ENCODE data around the gene UBQLN3. TPM values are rescaled to one million over a fixed set of nuclear protein-coding genes. Genes with fewer than 3 reads are reported as not detected.

The UBQLN3 gene
- total and polyA plus RNA-seq, 2 donors (not counting 3 experiments of a cell fraction or from before 2014, with no cell fraction given) = not detected

- CTCF ChIA-PET = interaction anchor here (1.1 to 1.2 kb wide), 2 partner anchors 10 to 16 kb away, joined by 3 read pairs; partner anchors contain the start of gene UBQLNL
- no peak overlapping the region for H3K9ac ChIP-seq (replicated peaks; ENCODE audit: extremely low read depth, insufficient read depth, low read length)
- H4K20me1 ChIP-seq (replicated peaks; ENCODE audit: control insufficient read depth, extremely low read depth, insufficient read depth, low read length) = no peaks in the 10 kb centered on the region
- intact Hi-C loops (cut with micrococcal nuclease) (no loop called here), dilution Hi-C loops (cut with MboI; ENCODE audit: extremely low pct_ligation_motif_present, low sequenced_read_pairs) (no loop called here)
- H3K9me3 ChIP-seq (replicated peaks; ENCODE audit: control insufficient read depth, insufficient read depth, low read length) = no peaks in the 10 kb centered on the region
- DNase-seq (ENCODE audit: low read depth, low spot score) = no peak
- H3K27me3 ChIP-seq (ENCODE audit: control insufficient read depth in 2 of 2, insufficient read depth in 2 of 2, low read length in 2 of 2) = peaks cover 0 to 2% of the 10 kb centered on the region in 2 experiments
- no peak overlapping the region for H2AFZ ChIP-seq (ENCODE audit: low read depth, low read length)
- H3K4me1 ChIP-seq (ENCODE audit: control insufficient read depth, extremely low read depth, insufficient read depth, low read length) = no peaks in the 10 kb centered on the region
- H3K79me2 ChIP-seq (ENCODE audit: control insufficient read depth, insufficient read depth, low read length) = no peaks in the 10 kb centered on the region
- POLR2A ChIA-PET = no interaction called here
- H3K27ac ChIP-seq (ENCODE audit: insufficient read depth, low read depth, low read length) = no peak overlapping the region
- FAIRE-seq = no peak
- BruUV-seq (replicated peaks) = no TSS peak
- TF ChIP-seq MAX (IDR thresholded peaks at IDR 0.05; ENCODE audit: insufficient read depth, insufficient read length) = no peak
- no peak for TF ChIP-seq POLR2A (IDR thresholded peaks at IDR 0.05; ENCODE audit: low read depth, low read length)
- no peak for TF ChIP-seq CTCF (IDR thresholded peaks at IDR 0.05; ENCODE audit: extremely low read depth in 1 of 2, insufficient read depth in 1 of 2, low read depth in 1 of 2, low read length in 2 of 2)
- TF ChIP-seq EZH2 (IDR thresholded peaks at IDR 0.05; ENCODE audit: borderline replicate concordance, low read depth, low read length, severe bottlenecking) = no peak
- TF ChIP-seq MYC (IDR thresholded peaks at IDR 0.05; ENCODE audit: low read depth, low read length) = no peak
- TF ChIP-seq GATA2 (IDR thresholded peaks at IDR 0.05; ENCODE audit: insufficient read depth, insufficient read length, low read depth, low read length) = no peak
- TF ChIP-seq FOS (IDR thresholded peaks at IDR 0.05; ENCODE audit: borderline replicate concordance, insufficient read depth, low read length) = no peak
- TF ChIP-seq JUN (IDR thresholded peaks at IDR 0.05; ENCODE audit: borderline replicate concordance, insufficient read depth, insufficient read length, low read depth) = no peak
- TF ChIP-seq POLR2AphosphoS5 (IDR thresholded peaks at IDR 0.05; ENCODE audit: insufficient read depth, low read depth, low read length) = no peak
- no peak overlapping the region for H3K4me3 ChIP-seq (replicated peaks in 1 of 3; ENCODE audit: insufficient read depth in 1 of 3, low read depth in 1 of 3, low read length in 3 of 3)
- no peaks in the 10 kb centered on the region for H3K36me3 ChIP-seq (ENCODE audit: control insufficient read depth in 2 of 2, extremely low read depth in 1 of 2, insufficient read depth in 2 of 2, low read length in 2 of 2)
- no peak overlapping the region for H3K4me2 ChIP-seq (ENCODE audit: insufficient read depth, low read length)
- H3K9me1 ChIP-seq (replicated peaks; ENCODE audit: control insufficient read depth, extremely low read depth, insufficient read depth, low read length) = no peaks in the 10 kb centered on the region
Observed at GRCh38 chr11:5507177-5507932, 2.4 kb downstream of the UBQLN3 start.

Data from endothelial cell of umbilical vein (primary cell).